PFSK-1 (cell line): ENCODE data around the gene RBM33.

Experiments
- POLR2AphosphoS5 ChIP-seq: IDR thresholded peaks from 2 replicates; pipeline ENCODE4 v1.6.1; 2012; ENCODE audit warnings: low read depth, mild to moderate bottlenecking, control low read depth, low read length, moderate library complexity
- TAF1 ChIP-seq: IDR thresholded peaks from 2 replicates; pipeline ENCODE4 v1.6.1; 2012; ENCODE audit warnings: low read length, control low read depth, borderline replicate concordance; ENCODE audit not compliant: insufficient read depth
- TF ChIP-seq, protein P1 (sequence below), 2 experiments: IDR thresholded peaks; 2 replicates each; pipeline versions ENCODE4 v1.6.1 to v1.8.0; 2011 to 2012; ENCODE audit warnings: low read depth in 2 of 2, low read length in 2 of 2, control low read depth in 1 of 2, inconsistent platforms in 1 of 2, mild to moderate bottlenecking in 1 of 2, moderate library complexity in 1 of 2; ENCODE audit not compliant: insufficient read depth in 1 of 2

DNA sequence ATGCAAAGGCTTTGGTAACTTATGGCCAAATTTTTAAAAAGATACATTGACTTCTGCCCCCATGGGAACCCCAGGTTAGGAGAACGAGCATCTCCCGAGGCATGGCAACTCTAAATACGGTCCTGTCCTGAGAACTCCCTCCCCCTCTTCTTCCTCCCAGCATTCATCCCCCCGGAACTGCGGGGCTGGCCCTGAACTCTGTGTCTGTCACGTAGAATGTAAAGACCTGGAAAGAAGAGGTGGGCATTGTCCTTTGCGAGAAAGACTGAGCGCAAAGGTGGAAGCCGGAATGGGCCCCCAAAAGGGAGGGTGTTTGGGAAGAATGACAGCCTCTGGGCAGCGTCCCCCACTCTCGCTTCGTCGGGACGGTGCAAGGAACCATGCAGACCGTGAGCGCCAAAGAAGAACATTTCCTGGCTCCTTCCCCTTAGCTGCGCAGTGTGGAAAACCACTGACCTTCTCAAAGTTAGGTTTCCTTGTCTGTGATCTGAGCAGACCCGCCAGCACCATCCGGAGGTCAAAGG lies 146.8 kb downstream of the RBM33 start:
- no peak for TF ChIP-seq POLR2AphosphoS5
- TF ChIP-seq TAF1, result no peak
- TF ChIP-seq, protein P1, sequence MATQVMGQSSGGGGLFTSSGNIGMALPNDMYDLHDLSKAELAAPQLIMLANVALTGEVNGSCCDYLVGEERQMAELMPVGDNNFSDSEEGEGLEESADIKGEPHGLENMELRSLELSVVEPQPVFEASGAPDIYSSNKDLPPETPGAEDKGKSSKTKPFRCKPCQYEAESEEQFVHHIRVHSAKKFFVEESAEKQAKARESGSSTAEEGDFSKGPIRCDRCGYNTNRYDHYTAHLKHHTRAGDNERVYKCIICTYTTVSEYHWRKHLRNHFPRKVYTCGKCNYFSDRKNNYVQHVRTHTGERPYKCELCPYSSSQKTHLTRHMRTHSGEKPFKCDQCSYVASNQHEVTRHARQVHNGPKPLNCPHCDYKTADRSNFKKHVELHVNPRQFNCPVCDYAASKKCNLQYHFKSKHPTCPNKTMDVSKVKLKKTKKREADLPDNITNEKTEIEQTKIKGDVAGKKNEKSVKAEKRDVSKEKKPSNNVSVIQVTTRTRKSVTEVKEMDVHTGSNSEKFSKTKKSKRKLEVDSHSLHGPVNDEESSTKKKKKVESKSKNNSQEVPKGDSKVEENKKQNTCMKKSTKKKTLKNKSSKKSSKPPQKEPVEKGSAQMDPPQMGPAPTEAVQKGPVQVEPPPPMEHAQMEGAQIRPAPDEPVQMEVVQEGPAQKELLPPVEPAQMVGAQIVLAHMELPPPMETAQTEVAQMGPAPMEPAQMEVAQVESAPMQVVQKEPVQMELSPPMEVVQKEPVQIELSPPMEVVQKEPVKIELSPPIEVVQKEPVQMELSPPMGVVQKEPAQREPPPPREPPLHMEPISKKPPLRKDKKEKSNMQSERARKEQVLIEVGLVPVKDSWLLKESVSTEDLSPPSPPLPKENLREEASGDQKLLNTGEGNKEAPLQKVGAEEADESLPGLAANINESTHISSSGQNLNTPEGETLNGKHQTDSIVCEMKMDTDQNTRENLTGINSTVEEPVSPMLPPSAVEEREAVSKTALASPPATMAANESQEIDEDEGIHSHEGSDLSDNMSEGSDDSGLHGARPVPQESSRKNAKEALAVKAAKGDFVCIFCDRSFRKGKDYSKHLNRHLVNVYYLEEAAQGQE (IDR thresholded peaks at IDR 0.05; ENCODE audit: insufficient read depth in 1 of 2, low read depth in 2 of 2, low read length in 2 of 2), result no peak
